HG02884 (cell line): ENCODE data around the gene PRAMEF4.
"Not testable (repeated sequence)": the region's sequence is repeated elsewhere in the genome, so short reads cannot be mapped to it uniquely, and the experiment has no call there.

ENCODE experiments used
- ATAC-seq: cut with Tn5 transposase; IDR thresholded peaks from one replicate; pipeline ENCODE4 v1.9.1; 2021; ENCODE audit warnings: mild to moderate bottlenecking, moderate library complexity; ENCODE audit not compliant: unreplicated experiment

Gene PRAMEF4

DNA sequence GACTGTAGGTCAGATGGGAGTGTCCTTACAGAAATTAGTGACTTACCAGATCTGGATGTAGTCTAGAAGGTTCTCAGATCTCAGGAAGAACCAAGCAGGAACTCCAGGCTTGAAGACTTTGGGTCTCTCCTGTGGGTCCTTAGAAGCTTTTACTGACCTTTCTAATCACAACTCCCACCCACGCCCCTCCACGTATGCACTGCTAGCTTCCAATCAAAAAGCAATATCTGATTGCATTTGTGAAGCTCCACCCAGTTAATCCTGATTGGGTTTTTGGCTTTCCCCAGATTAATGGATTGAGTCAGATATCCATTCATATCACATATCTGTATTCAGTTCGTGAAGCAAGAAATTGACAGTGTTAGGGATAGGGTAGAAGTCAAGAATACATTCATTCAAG, at the start of gene PRAMEF4:
PRAMEF4 (minus strand) TSS at position 101 of the 400 bp plus-strand sequence. CDS start 2,807 bp downstream, outside the sequence.
- ATAC-seq = not testable (repeated sequence)

DNA sequence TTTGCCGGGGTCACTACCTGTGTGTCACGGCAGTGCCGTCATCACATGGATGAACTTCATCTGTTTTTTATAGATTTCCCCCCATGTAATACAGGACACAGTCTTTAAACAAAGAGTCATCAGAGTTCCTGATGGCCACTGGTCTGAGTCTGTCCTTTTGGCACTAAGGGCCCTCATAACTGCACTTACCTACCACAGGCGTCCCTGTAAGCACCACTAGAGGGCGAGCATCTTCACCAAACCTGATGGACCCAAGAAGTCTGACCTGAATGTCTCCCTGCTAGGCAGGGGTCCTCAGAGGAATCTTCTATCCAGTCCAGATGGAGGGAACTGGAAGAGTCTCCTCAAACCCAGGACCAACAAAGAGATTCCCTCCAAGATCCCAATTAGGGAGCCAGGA, 38.4 kb upstream of the PRAMEF4 start:
- ATAC-seq = not testable (repeated sequence)

DNA sequence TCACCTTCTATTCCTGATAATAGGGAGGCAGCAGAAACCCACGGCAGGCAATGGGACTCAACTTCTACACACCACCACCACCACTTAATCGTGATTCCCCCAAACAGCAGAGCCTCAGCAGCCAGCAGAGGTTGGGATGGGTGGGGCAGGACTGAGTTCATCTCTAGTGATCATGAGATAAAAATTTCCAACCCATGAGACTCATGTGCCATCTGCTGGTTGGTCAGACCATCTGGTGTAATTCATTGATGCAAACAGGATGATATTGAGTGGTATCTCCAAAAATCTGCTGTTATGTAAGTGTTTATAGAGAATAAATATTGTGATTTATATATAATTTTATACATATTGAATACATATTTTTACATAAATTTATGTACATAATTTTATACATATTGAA, 35.7 kb upstream of the PRAMEF4 start:
- ATAC-seq = not testable (repeated sequence)

DNA sequence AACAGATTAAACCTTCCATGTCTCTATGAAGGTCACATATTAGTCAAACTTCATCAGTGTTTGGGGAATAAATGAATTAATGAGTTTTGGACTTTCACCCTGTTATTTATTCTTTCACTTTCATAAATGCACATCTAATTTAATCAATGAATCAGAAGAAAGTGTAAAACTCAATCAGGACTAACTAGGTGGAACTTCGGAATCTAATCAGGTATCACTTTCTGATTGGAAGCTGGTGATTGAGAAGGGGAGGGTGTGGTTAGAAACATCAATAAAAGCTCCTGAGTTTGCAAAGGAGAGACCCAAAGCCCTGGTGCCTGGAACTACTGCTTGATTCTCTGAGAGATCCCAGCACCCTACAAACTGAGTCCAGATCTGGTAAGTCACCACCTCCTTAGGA, 30.3 kb upstream of the PRAMEF4 start, which contains the start of gene PRAMEF7:
PRAMEF7 (plus strand) TSS at position 301 of the 400 bp plus-strand sequence. CDS start 1,083 bp downstream, outside the sequence.
- not testable (repeated sequence) for ATAC-seq

DNA sequence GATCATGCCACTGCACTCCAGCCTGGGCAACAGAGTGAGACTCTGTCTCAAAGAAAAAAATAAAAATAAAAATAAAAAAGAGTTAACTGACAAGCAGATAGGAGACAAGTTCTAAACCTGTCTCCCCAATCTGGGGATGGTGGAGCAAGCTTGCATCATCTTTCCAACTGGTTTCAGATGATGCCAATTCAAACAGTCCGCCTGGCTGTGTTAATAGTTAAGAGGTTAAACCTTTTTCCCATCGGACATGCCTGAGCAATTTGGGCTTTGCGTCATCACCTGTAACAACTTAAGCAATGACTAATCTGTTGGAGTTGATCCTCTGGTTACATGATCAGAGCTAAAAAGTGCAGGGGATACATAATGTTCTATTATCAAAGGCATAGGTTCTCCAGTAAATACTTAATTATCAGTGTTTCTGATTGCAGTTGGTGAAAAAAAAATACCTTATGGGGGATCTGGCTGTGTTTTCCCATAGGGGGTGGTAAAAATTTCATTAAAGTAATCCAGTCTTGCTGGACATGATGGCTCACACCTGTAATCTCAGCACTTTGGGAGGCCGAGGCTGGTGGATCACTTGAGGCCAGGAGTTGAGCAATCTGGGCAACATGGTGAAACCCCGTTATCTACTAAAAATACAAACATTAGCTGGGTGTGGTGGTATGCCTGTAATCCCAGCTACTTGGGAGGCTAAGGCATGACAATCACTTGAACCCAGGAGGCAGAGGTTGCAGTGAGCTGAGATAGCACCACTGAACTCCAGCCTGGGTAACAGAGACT, 18.0 kb upstream of the PRAMEF4 start:
- ATAC-seq = not testable (repeated sequence)

DNA sequence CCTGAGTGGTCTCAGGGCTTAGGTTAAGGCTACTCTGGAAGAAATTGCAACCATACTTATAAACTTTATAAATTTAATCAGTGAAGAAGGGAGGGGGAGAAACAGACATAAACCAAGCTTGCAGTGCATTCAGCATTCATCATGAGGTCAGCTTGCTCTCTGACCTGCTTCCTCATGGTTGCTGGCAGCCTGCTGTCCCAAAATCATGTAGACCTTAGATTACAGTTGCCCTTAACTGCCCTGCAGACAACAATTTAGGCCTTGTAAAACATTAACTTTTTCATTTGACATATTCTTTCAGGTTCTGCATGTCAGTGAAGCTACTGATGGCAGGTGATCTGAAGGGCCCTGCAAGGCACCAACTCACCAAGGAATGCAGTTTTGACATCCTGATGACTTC, 13.2 kb upstream of the PRAMEF4 start:
- ATAC-seq = not testable (repeated sequence)

DNA sequence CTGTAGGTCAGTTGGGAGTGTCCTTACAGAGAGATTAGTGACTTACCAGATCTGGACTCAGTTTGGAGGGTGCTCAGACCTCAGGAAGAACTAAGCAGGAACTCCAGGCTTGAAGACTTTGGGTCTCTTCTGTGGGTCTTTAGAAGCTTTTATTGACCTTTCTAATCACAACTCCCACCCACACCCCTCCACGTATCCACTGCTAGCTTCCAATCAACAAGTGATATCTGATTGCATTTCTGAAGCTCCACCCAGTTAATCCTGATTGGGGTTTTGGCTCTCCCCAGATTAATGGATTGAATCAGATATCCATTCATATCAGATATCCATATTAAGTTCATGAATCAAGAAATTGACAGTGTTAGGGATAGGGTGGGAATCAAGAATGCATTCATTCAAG, 12.2 kb upstream of the PRAMEF4 start, which contains the start of gene PRAMEF10:
PRAMEF10 (minus strand) TSS at position 101 of the 400 bp plus-strand sequence. CDS start 2,423 bp downstream, outside the sequence.
- ATAC-seq = not testable (repeated sequence)

DNA sequence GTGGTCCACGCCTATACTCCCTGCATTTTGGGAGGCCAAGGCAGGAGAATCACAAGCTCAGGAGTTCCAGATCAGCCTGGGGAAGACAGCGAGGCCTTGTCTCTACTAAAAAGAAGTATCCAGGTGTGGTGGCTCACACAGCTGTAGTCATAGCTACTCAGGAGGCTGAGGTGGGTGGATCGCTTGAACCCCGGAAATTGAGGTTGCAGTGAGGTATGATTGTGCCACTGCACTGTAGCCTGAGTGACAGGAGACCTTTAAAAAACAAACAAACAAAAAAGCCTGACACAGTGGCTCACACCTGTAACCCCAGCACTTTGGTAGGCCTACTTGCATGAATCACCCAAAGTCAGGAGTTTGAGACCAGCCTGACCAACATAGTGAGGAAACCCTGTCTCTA, 7.5 kb downstream of the PRAMEF4 start:
- ATAC-seq = not testable (repeated sequence)

DNA sequence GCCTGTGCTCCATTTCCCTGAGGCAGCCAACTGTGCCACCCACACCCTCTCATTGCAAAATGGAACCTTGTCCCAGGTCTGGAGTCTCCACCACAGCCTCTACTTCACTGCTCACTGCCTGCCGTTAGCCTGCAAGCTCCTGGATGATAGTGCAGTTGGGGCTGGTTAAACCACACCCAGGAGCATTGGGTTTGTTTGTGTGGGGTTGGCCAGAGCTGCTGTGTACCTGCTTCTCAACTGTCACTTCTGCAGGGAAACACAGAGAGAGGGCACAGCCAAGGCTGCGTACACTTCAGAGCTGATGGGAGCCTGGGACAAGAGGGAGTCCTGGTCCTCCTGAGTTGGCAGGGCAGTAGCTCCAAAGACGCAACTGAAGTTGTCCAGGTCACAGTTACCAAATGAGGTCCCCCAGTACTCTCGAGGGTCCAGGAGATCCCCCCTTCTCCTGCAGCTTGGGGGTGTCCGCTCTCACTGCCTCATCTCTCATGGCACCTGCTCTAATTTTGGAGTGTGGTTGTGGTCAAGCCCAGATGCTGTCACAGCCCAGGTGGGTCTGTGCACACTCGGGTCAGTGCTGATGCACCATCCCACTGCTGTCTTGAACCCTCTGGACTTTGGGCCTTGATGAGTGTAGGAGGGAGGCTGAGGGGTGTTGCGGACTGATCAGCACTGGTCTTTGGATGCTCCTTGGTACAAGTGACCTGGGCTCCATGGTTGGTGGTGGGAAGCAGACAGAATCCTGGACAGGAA, 22.7 kb downstream of the PRAMEF4 start:
- ATAC-seq = not testable (repeated sequence)

DNA sequence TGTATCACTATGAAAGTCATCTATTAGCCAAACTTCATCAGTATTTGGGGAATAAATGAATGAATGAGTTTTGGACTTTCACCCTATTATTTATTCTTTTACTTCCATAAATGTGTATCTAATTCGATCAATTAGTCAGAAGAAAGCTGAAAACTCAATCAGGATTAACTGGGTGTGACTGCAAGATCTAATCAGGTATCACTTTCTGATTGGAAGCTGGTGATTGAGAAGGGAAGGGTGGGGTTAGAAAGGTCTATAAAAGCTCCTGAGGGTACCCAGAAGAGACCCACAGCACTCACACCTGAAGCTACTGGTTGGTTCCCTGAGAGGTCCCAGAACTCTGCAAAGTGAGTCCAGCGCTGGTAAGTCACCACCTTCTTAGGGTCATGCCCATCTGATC, 29.2 kb downstream of the PRAMEF4 start, which contains the start of gene PRAMEF2:
PRAMEF2 (plus strand) TSS at position 301 of the 400 bp plus-strand sequence. CDS start 1,924 bp downstream, outside the sequence.
- not testable (repeated sequence) for ATAC-seq

DNA sequence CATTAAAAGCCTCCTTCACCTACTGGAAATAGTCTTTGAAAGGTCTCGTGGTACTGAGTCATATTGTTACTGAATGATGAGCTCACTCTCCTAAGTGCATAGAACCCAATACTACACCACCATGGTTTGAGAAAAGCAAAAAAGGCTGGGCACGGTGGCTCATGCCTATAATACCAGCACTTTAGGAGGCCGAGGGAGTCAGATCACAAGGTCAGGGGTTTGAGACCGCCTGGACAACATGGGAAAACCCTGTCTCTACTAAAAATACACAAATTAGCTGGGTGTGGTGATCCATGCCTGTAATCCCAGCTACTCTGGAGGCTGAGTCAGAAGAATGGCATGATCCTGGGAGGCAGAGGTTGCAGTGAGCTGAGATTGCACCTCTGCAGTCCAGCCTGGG, 34.2 kb downstream of the PRAMEF4 start:
- no peak for ATAC-seq

DNA sequence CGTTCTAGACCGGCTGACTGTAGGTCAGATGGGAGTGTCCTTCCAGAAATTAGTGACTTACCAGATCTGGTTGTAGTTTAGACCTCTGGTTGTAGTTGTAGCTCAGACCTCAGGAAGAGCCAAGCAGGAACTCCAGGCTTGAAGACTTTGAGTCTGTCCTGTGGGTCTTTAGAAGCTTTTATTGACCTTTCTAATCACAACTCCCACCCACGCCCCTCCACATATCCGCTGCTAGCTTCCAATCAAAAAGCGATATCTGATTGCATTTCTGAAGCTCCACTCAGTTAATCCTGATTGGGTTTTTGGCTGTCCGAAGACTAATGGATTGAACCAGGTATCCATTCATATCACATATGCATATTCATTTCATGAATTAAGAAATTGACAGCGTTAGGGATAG, 37.4 kb downstream of the PRAMEF4 start, which contains the start of gene HNRNPCL1:
HNRNPCL1 (minus strand) TSS at position 101 of the 400 bp plus-strand sequence. CDS start 431 bp downstream, outside the sequence.
- not testable (repeated sequence) for ATAC-seq

DNA sequence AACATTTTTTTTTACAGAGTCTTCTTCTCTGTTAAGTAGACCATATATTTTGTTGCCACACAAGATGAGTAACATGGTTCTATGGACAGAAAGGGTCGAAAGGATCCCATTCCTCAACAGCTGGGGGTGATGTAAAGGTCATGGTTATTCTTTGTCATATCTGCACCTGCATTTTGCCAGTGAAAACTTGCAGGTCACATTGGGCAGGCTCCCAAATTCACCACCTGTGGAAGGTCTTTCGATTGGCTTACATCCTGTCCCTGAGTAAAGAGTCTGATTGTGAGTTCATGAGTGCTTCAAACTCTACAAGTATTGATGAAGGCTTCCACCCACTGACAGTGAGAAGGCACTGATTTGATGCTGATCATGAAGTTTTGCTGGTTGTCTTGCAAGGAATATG, 52.8 kb downstream of the PRAMEF4 start:
- not testable (repeated sequence) for ATAC-seq

DNA sequence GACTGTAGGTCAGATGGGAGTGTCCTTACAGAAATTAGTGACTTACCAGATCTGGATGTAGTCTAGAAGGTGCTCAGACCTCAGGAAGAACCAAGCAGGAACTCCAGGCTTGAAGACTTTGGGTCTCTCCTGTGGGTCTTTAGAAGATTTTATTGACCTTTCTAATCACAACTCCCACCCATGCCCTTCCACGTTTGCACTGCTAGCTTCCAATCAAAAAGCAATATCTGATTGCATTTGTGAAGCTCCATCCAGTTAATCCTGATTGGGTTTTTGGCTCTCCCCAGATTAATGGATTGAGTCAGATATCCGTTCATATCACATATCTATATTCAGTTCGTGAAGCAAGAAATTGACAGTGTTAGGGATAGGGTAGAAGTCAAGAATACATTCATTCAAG, 54.7 kb downstream of the PRAMEF4 start, which contains the start of gene PRAMEF11:
PRAMEF11 (minus strand) TSS at position 101 of the 400 bp plus-strand sequence. CDS start 2,621 bp downstream, outside the sequence.
- not testable (repeated sequence) for ATAC-seq
